Limb (tissue), 2 donors: ENCODE measurements around the gene ASNS.
"Not testable (repeated sequence)": the region's sequence is repeated elsewhere in the genome, so short reads cannot be mapped to it uniquely, and the experiment has no call there.

Source experiments
- DNase-seq, 2 donors: peaks; one replicate each; pipeline ENCODE4 v3.0.0-alpha.2; 2016; ENCODE audit errors: extremely low spot score in 2 of 2

ASNS gene, protein sequence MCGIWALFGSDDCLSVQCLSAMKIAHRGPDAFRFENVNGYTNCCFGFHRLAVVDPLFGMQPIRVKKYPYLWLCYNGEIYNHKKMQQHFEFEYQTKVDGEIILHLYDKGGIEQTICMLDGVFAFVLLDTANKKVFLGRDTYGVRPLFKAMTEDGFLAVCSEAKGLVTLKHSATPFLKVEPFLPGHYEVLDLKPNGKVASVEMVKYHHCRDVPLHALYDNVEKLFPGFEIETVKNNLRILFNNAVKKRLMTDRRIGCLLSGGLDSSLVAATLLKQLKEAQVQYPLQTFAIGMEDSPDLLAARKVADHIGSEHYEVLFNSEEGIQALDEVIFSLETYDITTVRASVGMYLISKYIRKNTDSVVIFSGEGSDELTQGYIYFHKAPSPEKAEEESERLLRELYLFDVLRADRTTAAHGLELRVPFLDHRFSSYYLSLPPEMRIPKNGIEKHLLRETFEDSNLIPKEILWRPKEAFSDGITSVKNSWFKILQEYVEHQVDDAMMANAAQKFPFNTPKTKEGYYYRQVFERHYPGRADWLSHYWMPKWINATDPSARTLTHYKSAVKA

DNA sequence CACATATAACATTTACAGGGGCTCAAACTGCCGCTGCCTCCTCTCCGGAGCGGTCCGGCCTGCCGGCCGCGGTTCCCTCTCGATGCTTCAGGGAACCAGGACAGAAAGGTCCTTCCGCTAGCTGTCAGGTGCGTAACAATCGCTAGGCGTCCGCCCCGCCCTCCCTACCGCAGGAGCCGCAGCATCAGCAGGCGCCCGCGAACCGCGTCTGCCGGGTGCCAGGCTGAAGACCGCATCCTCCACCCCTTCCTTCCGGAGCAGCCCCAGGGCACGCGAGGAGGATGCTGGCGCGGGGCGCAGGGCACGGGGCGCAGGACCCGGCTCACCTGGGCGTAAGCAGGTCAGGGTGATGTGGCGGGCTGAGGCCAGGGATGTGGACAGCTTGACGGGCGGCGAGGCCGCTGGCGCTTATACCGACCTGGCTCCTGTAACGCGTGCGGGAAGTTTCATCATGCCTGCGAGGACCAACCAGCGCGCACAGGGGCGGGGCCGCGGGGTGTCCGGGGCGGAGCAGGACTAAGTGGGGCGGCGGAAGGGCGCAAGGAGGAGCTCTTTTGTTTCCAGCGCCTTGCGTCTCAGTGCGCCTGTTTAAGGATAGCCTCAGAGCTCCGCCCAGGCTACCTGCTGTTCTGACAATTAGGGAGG lies at the start of gene ASNS:
Gene ASNS, minus strand, starts transcription at position 384 of the 645 bp plus-strand sequence. CDS start 3,252 bp downstream, outside the sequence.
- peak; percentile 87 to 94 for DNase-seq

DNA sequence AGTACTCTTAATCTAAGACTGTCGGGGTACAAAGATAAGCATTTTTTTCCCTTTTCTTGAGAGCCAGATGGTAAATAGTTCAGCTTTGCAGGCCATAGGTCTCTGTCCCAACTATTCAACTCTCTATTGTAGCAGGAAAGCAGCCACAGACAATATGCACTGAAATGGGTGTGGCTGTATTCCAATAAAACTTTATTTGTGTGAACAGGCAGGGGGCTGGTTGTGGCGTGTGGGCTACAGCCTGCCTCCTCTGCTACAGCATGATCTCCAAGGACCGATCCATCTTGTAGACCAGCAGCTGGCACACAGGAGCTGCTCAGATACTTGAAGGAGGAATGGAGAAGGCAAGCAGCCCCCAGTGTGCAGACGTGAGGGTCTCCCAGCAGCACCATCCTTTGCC lies 49.0 kb upstream of the ASNS start:
- not testable (repeated sequence) for DNase-seq

DNA sequence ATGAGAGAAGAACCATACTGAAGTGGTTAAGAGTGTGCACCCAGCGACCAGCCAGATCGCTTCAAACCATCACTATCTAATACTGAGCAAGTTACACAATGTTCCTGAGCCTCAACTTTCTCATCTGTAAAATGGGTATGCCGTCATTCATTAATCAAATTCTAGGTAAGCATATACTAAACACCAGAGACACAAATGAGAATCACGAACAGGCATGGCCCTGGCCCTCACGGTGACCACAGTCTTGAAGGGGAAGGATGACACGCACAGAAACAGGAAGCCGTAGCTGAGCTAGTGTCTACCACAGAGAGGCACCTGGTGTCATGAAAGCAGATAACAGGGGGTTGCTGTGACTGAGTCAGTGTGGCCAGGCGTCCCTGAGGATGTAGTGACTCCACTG lies 43.1 kb upstream of the ASNS start:
- not testable (repeated sequence) for DNase-seq

DNA sequence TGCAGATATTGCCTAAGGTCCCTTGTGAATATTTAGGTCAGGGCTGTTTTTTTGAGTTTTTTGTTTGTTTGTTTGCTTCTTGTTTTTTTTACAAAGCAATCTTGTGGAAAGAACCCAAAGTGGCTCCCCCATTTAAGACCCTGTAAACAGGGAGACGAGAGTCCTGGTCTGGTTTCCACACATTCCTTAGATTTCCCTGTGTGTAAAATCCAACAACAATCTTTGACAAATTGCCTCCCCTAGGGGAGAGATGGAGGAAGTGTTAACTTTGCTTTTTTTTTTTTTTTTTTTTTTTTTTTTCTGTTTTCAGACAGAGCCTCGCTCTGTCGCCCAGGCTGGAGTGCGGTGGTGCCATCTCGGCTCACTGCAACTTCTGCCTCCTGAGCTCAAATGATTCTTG lies 40.1 kb upstream of the ASNS start:
- DNase-seq: not testable (repeated sequence)

DNA sequence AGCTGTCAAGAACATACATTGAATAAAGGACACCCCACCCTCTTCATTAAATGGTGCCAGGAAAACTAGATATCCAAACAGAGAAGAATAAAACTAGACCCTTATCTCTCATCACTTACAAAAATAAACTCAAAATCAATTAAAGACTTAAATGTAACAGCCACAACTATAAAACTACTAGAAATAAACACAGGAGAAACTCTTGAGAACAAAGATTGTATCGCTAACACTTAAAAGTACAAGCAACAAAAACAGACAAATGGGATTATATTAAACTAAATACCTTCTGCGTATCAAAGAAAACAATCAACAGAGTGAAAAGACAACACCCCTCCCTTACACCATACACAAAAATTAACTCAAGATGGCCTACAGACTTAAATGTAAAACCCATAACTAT lies 24.7 kb upstream of the ASNS start:
- not testable (repeated sequence) for DNase-seq

DNA sequence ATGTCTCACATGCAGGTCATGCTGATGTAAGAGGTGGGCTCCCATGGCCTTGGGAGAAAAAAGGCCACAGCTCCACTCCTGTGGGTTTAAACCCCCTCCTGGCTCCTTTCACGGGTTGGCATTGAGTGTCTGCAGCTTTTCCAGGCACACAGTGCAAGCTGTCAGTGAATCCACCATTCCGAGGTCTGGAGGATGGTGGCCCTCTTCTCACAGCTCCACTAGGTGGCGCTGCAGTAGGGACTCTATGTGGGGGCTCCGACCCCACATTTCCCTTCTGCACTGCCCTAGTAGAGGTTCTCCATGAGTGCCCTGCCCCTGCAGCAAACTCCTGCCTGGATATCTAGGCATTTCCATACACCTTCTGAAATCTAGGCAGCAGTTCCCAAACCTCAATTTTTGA lies 19.5 kb upstream of the ASNS start:
- not testable (repeated sequence) for DNase-seq

DNA sequence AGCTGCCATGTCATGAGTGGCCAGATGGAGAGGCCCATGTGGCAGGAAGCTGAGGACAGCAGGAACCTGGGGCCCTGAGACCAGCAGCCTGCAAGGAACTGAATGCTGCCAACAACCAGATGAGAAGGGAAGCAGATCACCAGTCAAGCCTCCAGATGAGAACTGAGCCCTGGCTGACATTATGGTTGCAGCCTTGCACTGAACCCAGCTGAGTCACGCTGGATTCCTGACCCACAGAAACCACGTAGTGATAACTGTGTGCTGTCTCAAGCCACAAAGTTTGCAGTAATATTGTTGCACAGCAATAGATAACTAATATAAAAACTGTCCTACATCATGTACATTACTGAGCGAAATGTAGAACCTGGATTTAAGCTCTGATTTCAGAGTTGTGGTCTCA lies 7.3 kb upstream of the ASNS start:
- not testable (repeated sequence) for DNase-seq

DNA sequence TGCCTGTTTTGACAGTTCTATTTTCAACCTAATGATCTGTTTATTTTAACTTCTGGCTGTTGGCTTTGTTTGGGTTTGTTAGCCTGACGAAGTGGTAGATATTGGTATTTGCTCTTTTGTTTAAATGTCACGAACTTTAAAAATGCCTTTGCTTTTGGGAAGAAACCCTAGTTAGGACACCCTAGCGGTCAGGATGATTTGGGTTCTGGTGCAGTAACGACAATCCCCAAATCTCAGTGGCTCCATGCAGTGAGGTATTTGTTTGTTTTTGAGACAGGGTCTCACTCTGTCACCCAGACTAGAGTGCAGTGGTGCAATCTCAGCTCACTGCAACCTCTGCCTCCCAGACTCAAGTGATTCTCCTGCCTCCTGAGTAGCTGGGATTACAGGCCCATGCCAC lies 2.7 kb upstream of the ASNS start:
- DNase-seq: not testable (repeated sequence)

DNA sequence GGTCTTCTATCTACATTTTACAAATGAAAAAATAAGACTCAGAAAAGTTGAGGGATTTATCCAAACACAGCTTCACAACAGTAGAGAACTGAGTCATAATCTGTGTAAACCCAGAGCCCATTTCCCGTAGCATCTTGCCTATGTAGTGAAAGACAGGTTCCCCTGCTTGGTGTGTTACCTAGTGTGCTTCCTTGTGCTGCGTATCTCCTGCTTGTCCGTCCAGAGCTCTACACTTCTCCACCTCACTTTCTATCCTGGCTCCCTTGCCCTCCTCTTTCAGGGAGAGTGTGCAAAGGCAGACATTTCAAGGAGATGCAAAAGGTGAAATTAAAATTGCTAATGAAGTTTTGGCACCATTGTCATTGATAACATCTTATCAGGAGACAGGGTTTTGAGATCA lies 1.4 kb upstream of the ASNS start:
- DNase-seq: no peak

DNA sequence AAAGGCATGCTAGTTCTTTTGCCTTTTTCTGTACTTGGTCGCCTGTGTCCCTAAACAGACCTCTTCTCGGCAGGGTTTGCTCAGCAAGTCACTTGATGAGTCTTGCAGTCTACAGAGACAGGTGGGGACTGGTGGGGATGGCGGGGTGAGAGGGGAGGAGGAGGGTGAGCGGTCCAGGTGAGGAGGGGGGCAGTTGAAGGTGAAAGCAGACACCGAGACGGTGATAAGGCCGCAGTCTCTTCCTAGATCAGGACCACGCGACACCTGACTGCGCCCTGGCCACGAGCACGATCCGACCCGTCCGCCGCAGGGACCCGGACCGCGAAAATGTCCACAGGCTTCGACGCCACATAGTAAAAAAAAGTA lies 566 bp downstream of the ASNS start:
- no peak for DNase-seq

DNA sequence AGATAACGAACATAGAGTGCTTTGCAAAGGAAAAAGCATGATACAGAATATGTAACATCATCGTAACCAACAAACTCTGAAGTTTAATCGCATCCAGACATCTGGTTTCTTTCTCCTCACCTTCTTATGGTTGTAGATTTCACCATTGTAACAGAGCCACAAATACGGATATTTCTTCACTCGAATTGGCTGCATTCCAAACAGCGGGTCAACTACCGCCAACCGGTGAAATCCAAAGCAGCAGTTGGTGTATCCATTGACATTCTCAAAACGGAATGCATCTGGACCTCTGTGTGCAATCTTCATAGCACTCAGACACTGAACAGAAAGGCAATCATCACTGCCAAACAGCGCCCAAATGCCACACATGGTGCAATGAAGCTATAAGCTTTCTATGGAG lies 3.4 kb downstream of the ASNS start:
- no peak for DNase-seq

DNA sequence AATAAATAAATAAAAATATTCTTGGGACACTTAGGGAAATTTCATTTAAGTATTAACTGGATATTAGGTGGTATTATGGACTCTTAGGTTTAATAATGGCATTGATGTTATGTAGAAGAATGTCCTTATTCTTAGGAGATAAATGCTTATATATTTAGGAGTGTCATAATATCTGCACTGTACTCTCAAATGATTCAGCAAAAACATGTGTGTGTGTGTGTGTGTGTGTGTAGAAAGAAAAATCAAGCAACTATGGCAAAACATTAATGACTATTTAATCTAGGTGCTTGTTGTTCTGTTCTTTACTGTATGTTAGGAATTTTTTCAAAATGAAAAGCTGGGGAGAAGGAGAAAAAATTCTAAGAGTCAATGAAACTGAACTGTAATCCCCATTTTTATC lies 3.9 kb downstream of the ASNS start:
- no peak for DNase-seq

DNA sequence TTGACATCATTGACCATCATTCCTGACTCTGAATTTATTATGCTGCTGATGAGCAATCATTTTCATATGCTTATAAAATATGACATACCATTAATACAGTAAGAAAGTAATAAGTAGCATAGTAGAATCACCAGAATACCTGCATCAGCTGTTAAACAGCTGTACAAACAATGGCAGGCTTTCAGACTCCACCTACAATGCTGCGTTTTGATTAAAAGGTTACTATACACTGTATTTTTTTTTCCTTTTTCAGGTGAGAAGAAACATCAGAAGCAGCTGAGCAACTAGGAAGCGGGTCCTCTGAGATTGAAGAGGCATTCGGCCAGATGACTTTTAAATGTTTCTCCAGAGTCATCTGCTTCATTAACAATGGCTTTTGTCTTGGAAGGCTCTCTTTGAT lies 7.1 kb downstream of the ASNS start:
- DNase-seq: no peak

DNA sequence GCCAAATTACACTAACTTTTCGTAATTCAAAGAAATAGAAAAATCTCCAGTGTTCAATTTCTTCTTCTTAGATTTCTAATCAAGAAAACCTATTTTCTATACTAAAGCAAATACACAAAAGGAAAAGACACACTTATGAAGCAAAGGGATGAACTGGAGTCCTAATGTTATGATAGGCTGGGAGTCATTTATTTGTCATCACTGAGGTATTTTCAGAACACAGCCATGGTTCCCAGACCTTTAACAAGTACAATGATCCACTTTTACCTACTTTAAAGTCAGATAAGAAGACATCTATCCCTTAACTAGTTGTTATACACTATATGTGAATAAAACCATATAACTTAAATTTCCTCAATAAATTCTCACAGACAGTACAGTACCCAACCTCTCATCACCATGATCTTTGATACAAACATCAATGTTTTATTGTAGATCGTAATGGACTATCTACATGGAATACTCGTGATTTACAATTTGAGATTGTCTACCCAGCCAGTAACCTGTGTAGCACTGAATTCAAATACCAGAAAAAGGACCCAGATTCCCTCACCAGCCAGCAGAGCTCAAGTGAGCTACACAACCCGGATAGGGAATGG lies 12.5 kb downstream of the ASNS start:
- no peak for DNase-seq

DNA sequence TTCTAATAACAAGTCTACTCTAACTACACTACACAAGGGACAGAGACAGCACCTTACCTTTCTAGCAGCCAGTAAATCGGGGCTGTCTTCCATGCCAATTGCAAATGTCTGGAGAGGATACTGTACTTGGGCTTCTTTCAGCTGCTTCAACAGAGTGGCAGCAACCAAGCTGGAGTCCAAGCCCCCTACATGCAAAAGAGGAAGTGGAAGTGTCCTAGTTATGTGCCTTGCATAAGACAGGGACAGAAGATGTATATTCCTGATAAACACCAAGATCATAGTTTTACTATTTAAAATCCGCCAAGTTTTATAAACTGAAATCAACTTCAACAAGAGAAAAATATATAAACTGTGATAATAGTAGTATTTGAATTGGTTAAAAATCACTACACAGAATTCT lies 14.0 kb downstream of the ASNS start:
- no peak for DNase-seq

DNA sequence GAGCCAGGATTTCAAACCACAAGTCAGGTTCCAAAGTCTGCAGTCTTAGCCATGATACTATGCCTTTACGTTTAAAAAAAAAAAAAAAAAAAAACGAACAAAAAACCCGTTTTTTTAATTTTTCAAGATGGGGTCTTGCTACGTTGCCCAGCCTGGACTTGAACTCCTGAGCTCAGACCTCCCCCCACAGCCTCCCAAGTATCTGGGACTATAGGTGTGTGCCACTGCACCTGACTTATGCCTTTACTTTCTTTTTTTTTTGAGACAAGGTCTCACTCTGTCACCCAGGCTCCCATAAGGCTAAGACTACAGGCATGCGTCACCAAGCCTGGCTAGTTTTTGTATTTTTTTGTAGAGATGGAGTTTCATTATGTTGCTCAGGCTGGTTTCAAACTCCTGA lies 14.7 kb downstream of the ASNS start:
- DNase-seq: no peak

DNA sequence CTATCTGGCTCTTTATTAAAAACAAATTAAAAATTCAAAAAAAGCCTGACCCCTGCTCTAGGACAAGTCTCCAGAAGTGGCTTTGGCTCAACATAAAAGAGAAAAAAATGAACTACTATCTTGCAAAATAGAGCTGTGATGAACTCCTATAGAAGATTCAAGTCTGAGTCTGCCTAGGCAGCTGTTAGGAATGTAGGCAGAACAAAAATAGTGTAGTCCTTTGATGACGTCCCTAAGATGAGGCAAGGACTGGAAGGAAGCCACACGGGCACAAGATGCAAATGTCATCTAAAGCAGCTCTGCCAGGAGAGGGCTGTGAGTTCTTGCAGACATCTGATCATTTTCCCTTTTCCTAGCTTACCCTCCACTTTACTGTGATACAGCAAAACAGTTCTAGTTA lies 20.5 kb downstream of the ASNS start:
- DNase-seq: no peak

DNA sequence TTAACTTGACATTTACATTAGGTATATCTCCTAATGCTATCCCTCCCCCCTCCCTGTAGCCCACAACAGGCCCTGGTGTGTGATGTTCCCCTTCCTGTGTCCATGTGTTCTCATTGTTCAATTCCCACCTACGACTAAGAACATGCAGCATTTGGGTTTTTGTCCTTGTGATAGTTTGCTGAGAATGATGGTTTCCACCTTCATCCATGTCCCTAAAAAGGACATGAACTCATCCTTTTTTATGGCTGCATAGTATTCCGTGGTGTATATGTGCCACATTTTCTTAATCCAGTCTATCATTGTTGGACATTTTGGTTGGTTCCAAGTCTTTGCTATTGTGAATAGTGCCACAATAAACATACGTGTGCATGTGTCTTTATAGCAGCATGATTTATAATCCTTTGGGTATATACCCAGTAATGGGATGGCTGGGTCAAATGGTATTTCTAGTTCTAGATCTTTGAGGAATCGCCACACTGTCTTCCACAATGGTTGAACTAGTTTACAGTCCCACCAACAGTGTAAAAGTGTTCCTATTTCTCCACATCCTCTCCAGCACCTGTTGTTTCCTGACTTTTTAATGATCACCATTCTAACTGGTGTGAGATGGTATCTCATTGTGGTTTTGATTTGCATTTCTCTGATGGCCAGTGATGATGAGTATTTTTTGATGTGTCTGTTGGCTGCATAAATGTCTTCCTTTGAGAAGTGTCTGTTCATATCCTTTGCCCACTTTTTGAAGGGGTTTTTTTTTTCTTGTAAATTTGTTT lies 21.8 kb downstream of the ASNS start:
- not testable (repeated sequence) for DNase-seq

DNA sequence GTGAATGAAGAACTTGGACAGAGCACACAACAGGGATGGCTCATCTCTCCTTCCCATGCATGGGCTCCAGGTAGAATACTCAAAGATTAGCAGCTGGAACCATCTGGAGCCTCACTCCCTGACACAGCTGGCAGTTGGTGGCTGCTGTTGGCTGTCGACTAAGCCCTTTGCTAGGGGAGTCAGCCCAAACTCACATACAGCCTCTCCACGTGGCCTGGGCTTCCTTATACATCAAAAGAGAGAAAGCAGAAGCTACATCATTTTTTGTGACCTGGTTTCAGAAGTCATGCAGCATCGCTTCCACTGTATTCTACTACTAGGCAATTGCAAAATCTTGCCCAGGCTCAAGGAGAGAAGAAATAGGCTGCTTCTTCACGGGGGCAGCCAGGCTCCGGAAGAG lies 24.4 kb downstream of the ASNS start:
- DNase-seq: no peak

DNA sequence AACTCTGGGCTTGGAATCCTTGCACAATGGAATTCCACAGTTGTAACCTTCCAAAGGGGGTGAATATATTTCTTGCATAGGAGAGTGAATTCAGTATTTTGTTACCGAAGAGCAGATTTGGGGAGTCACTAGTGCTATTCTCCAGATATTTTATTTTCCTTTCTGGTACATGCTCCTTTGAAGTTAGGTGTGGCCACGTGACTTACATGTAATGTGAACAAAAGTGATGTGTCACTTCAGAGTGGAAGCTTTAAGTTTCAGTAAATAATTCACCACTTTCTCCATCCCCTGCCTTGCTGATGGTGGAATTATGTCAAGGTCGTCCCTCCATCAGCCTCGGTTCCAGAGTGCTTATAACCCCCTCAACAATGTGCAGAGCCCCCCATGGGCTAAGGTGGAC lies 25.3 kb downstream of the ASNS start:
- DNase-seq: no peak

DNA sequence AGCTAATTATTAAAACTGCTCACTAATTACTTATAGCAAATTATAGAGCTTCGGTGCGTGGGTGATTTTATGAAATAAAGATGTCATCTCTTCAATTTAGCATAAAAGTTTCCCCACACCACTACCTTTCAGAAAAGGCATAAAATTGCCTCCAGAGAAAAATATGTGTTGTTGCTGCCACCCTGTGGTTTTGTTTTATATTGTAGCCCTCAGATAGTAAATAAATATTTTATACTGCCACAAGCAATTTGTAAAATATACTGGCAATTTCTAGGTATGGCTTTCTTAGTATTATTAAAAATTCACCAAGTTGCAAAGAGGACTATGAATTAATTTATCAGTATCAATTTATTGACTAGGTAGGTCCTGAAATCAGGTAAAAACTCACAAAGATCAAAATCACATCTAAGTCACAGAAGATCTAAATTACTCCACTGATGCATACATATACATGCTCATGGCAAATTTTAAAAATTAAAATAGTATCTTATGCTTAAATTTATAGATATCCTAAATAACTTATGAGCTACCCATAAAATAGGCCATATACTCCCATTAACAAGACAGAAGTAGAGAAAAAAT lies 26.5 kb downstream of the ASNS start:
- DNase-seq: peak in 1 of 2 donors; percentile 15
